ENCODE data around the gene NEMF. TPM values are rescaled to one million over a fixed set of nuclear protein-coding genes. Genes with fewer than 3 reads are reported as not detected.

NEMF gene
- total RNA-seq, 1 donor from 2014 or later = 30.3 TPM

- peak overlapping the region; percentile 82 for H3K4me3 ChIP-seq (ENCODE audit: low read depth, low read length)
- DNase-seq (ENCODE audit: low read depth) = peak; percentile 79
- no peak for FAIRE-seq
- no peak for TF ChIP-seq CTCF (IDR thresholded peaks at IDR 0.05; ENCODE audit: insufficient read depth, low read length, severe bottlenecking)
- peaks cover 2% of the 10 kb centered on the region for H3K36me3 ChIP-seq (ENCODE audit: control insufficient read depth, insufficient read depth, low read length)
- H3K27me3 ChIP-seq (ENCODE audit: control insufficient read depth, insufficient read depth, low read length) = no peaks in the 10 kb centered on the region
Observed at GRCh38 chr14:49768301-49769121, 84.1 kb downstream of the NEMF start.

GRCh38 chr14:49767571-49768300, 84.9 kb downstream of the NEMF start, which contains the start of gene KLHDC2:
TSS of gene KLHDC2 (plus strand) at chr14:49768153. CDS start at chr14:49768469, 316 bp downstream.
- Histone ChIP-seq H3K4me3 (ENCODE audit: low read depth, low read length) (peak within 1 kb of the TSS; percentile 82), H3K36me3 (ENCODE audit: control insufficient read depth, insufficient read depth, low read length) (peaks cover 2% of the 10 kb centered on the region), H3K27me3 (ENCODE audit: control insufficient read depth, insufficient read depth, low read length) (no peaks in the 10 kb centered on the region)
- DNase-seq (ENCODE audit: low read depth) (peak; percentile 67), FAIRE-seq (no peak)
- TF ChIP-seq CTCF (IDR thresholded peaks at IDR 0.05; ENCODE audit: insufficient read depth, low read length, severe bottlenecking) = peak; percentile 7

GRCh38 chr14:49767270-49767570, 85.4 kb downstream of the NEMF start:
- Histone ChIP-seq H3K27me3 (ENCODE audit: control insufficient read depth, insufficient read depth, low read length) (no peaks in the 10 kb centered on the region), H3K36me3 (ENCODE audit: control insufficient read depth, insufficient read depth, low read length) (no peaks in the 10 kb centered on the region), H3K4me3 (ENCODE audit: low read depth, low read length) (peak overlapping the region; percentile 82)
- FAIRE-seq (no peak), DNase-seq (ENCODE audit: low read depth) (no peak)
- TF ChIP-seq CTCF (IDR thresholded peaks at IDR 0.05; ENCODE audit: insufficient read depth, low read length, severe bottlenecking) = no peak

GRCh38 chr14:49766839-49767238, 85.7 kb downstream of the NEMF start:
- no peak for TF ChIP-seq CTCF (IDR thresholded peaks at IDR 0.05; ENCODE audit: insufficient read depth, low read length, severe bottlenecking)
- Histone ChIP-seq H3K36me3 (ENCODE audit: control insufficient read depth, insufficient read depth, low read length) (no peaks in the 10 kb centered on the region), H3K27me3 (ENCODE audit: control insufficient read depth, insufficient read depth, low read length) (no peaks in the 10 kb centered on the region), H3K4me3 (ENCODE audit: low read depth, low read length) (peak overlapping the region; percentile 82)
- no peak for FAIRE-seq
- peak; percentile 15 for DNase-seq (ENCODE audit: low read depth)

GRCh38 chr14:49761839-49762551, 90.6 kb downstream of the NEMF start:
- H3K27me3 ChIP-seq (ENCODE audit: control insufficient read depth, insufficient read depth, low read length) = no peaks in the 10 kb centered on the region
- DNase-seq (ENCODE audit: low read depth) = no peak
- no peak overlapping the region for H3K4me3 ChIP-seq (ENCODE audit: low read depth, low read length)
- no peaks in the 10 kb centered on the region for H3K36me3 ChIP-seq (ENCODE audit: control insufficient read depth, insufficient read depth, low read length)
- TF ChIP-seq CTCF (IDR thresholded peaks at IDR 0.05; ENCODE audit: insufficient read depth, low read length, severe bottlenecking) = no peak
- no peak for FAIRE-seq

Measured in bronchial epithelial cell (primary cell).